GM21723 (cell line): ENCODE measurements around the gene TPX2.

Experiments used
- ATAC-seq: cut with Tn5 transposase; IDR thresholded peaks from one replicate; pipeline ENCODE4 v1.9.1; 2021; ENCODE audit warnings: mild to moderate bottlenecking, moderate library complexity; ENCODE audit not compliant: unreplicated experiment

The TPX2 gene

DNA sequence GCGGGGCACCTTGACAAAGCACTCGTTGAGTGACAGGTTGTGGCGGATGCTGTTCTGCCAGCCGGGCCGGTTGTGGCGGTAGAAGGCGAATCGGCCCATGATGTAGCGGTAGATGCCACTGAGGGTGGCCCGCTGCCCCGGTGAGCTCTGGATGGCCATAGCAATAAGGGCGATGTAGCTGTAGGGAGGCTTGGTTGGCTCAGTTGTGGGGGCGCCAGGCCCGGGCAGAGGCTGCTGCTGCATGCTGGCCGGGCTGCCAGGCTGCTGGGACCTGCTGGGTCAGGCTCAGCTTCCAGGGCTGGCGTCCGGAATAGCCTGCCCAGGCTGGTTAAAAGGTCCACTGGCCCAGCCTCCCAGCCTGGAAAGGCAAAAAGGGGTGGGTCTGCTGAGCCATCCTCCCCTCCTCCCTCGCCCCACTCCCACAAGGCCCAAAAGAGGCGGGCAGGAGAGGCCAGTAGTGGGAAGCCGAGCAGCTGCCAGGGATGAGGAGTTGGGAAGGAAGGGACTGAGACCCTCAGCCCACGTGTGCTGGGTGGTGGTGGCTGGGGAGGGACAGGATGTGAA lies 106.3 kb downstream of the TPX2 start, which contains the start of gene FOXS1:
Gene FOXS1 (minus strand): TSS at position 305 of the 564 bp plus-strand sequence. CDS start 62 bp downstream, at position 243.
- no peak for ATAC-seq

DNA sequence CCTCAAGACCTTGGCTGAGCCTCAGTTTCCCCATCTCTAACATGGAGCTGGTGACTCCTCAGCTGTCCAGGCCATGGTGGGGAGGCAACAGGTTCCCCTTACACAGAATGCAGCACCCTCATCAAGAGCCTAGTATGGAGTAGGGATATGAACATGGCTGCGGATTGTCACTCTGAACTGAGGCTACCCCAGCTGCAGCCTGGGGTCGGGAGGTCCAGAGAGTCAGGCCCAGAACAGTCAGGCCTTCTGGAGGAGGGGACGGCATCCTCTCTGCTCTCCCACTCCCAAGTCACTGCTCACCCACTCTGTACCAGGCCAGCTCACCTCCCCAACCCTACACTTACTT lies 107.7 kb downstream of the TPX2 start:
- ATAC-seq = no peak

DNA sequence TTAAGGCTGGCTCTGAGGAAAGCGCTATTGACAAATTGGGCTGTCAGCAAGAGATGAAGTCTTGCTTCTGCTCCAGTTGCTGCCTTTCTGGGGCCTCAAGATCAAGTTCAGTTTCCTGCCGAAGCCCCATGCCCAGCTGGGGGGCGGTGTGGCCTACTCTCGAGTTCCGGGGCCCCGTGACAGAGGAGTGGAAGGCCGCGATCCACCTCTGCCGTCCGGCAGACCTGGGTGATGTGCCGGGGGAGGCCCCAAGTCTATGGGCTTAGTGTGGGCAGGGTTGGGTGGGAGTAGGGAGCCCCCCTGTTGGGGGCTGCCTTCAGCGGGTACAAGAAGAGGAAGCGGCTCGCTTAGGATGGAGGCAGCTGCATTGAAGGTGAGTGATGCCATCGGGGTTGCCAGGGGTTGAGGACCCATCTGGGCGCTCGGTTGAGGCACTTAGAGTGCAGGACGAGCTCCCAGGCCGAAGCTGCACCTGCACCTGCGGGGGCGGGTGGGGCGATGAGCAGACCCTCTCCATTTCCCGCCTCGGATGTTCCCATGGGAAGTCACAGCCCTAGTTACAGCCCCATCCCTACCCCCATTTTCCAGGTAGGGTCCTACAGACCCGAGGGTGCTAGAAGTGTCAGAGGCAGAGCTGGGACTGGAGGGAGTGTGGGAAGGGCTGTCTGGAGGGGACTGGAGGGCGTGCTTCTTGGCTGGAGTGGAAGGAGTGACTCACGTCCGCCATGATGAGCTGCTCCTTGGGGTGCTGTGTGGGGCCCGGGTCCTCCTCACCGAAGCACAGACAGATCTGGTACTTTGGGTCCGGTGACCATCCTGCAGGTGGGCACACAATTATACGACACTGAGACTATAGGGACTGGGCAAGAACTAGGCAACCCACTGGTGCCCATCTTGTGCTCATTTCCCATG lies 109.3 kb downstream of the TPX2 start:
- no peak for ATAC-seq

DNA sequence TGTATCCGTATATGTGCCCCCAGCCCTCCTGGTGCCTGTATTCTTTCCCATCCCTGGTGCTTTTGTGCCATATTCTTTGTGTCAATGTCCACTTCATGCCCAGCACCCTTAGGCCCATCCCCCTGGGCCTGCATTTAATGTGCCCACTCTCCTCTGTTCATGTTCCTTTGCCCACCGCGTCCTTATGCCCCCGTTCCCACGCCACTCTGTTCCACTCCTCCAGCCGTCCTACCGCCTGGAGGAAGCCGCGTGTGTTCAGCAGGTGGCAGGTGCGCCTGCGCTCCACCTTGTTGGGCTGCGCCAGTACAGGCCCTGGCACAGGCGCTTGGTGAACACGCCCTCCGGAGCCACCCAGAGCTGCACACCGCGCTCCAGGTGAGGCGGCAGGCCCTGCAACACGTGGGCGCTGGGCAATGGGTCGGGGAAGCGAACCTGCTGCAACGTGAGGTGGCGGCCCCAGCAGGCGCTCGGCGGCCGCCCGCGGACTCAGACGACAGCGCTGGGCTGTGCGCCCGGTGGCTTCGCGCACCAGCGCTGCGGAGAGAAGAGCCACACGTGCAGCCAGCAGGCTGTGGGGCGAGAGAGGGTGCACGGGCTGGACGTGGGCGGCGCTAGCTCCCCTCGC lies 110.3 kb downstream of the TPX2 start:
- no peak for ATAC-seq
